Measurements from ENCODE around the gene ABCA7. TPM values are rescaled to one million over a fixed set of nuclear protein-coding genes. Genes with fewer than 3 reads are reported as not detected.
"Not testable (repeated sequence)": the region's sequence is repeated elsewhere in the genome, so short reads cannot be mapped to it uniquely, and the experiment has no call there.

Gene ABCA7
- total RNA-seq, 1 experiment from 2014 or later, result 5.1 TPM

DNA sequence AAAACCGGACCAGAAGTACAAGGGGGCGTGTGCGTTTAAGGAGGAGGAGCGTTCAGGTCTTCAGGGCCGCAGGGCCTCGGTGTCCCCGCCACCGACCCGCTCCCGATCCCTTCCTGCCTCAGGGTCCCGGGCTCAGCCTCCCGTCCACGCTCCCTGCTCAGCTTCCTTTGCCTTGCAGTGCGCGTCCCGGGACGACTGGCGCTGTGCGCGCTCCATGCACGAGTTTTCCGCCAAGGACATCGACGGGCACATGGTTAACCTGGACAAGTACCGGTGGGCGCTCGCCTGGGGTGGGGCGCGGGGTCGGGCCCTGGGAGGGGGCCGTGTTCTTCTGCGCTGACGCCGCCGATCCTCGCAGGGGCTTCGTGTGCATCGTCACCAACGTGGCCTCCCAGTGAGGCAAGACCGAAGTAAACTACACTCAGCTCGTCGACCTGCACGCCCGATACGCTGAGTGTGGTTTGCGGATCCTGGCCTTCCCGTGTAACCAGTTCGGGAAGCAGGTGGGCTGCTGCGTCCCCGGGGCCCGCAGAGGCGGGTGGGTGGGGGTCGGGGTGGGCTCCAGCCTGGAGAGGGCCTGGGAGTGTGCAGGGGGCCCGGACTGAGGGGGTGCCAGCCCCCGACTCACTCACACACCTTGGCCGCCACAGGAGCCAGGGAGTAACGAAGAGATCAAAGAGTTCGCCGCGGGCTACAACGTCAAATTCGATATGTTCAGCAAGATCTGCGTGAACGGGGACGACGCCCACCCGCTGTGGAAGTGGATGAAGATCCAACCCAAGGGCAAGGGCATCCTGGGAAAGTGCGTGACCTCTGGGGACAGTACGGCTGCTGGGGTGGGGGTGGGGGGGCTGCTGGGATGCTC is 65.3 kb downstream of the ABCA7 start:
- no peak for DNase-seq (ENCODE audit: low spot score)

DNA sequence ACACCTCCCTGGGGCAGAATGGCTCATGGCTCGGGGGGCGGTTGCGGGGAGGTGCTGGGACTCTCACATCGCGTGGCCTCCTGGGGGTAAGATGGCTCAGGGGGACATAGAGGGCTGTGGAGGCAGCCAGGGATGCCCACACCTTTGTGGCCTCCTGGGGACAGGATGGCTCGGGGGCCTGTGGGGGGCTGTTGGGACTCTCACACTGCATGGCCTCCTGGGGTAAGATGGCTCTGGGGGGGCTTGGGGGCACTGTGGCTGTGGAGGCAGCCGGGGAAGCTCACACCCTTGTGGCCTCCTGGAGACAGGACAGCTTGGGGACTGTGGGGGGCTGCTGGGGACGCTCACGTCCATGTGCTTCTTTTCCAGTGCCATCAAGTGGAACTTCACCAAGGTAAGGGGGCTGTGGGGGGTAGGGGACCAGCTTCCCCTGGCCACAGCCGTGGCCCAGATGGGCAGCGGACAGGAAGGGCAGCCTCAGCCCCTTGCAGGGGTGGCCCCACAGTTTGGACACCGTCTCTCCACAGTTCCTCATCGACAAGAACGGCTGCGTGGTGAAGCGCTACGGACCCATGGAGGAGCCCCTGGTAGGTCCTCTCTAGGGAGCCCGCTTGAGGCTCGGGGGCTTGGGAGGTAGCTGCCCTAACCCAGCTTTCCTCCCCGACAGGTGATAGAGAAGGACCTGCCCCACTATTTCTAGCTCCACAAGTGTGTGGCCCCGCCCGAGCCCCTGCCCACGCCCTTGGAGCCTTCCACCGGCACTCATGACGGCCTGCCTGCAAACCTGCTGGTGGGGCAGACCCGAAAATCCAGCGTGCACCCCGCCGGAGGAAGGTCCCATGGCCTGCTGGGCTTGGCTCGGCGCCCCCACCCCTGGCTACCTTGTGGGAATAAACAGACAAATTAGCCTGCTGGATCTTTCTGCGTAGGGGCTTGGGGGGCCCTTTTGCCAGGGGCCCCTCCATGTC is 66.2 kb downstream of the ABCA7 start:
- DNase-seq (ENCODE audit: low spot score), result no peak

GRCh38 chr19:1106841-1107660 is 67.1 kb downstream of the ABCA7 start:
- peak; percentile 63 for DNase-seq (ENCODE audit: low spot score)

GRCh38 chr19:1107661-1108261 is 67.9 kb downstream of the ABCA7 start:
- no peak for DNase-seq (ENCODE audit: low spot score)

GRCh38 chr19:1108291-1109031 is 68.6 kb downstream of the ABCA7 start:
- DNase-seq (ENCODE audit: low spot score), result no peak

- DNase-seq (ENCODE audit: low spot score), result no peak
Observed at GRCh38 chr19:1109032-1109551, 69.2 kb downstream of the ABCA7 start.

GRCh38 chr19:1109697-1110671 is 70.1 kb downstream of the ABCA7 start:
- DNase-seq (ENCODE audit: low spot score), result no peak

GRCh38 chr19:1110809-1111640 is 71.1 kb downstream of the ABCA7 start:
- no peak for DNase-seq (ENCODE audit: low spot score)

DNA sequence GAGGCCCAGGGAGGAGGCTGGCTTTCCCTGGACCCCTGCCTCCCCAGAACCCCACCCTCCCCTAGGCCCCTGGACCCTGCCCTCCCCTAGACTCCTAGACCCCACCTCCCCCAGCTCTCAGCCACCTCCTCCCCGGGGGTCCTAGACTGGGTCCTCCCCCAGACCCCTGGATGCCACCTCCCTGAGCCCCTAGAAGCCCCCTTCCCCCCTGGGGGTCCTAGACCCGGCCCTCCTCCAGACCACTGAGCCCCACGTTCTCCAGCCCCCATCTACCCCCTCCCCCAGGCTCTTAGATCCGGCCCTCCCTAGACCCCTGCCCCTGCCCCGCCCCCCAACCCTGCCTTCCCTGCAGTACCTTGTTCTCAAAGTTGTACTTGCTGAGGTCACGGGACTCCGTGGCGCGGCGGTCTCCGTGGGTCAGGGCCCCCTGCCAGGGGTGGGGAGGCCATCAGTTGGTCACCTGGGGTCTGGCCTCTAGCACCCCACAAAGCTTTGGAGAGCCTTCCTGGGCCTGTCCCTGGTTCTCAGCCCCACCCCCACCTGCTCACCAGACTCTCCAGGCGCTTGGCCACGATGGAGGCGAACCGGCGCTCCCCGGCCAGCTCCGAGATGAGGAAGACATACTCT is 71.8 kb downstream of the ABCA7 start:
- DNase-seq (ENCODE audit: low spot score), result no peak

DNA sequence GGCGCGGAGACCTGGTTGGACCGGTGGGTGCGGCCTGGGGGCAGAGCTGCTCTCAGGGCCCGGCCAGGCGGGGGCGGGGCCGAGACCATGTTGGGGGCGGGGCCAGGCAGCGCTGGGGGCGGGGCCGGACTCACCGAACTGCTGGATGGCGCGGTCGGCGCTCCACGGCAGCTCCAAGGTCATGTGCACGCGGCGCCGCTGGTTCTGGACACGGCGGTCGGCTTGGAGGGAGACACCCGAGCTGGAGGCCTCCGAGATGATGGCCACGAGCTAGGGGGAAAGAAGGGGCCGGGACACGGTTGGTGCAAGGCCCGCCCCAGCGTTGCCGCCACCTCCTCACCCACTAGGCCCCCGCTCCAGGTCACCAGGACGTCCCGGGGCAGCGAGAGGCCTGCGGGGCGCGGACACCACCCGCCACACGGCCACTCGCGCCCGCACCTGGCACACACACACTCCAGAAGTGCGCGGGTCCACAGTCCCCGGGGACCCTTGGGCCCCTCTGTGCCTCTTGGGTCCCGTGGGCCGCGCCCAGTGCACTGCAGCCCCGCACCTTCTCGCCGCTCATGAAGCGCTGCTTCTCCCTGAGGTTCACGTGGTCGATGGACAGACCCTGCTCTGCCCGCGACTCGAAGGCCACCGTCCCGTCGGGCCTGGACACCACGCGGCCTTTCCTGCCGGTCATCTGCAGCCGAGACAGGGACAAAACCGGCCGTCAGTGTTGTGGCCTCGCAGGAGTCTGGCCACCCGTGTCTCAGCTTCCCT is 72.5 kb downstream of the ABCA7 start:
- DNase-seq (ENCODE audit: low spot score), result no peak

GRCh38 chr19:1113030-1113985 is 73.4 kb downstream of the ABCA7 start:
- peak; percentile 91 for DNase-seq (ENCODE audit: low spot score)

- DNase-seq (ENCODE audit: low spot score), result no peak
Observed at GRCh38 chr19:1113986-1114483, 74.1 kb downstream of the ABCA7 start.

- not testable (repeated sequence) for DNase-seq (ENCODE audit: low spot score)
Observed at GRCh38 chr19:1114728-1115127, 74.8 kb downstream of the ABCA7 start.
